GM12878 (cell line): ENCODE results near the gene SCCPDH.

Experiments used
- CREB1 ChIP-seq: IDR thresholded peaks from 2 replicates; pipeline ENCODE4 v1.6.1; 2012; ENCODE audit warnings: low read depth, mild to moderate bottlenecking, inconsistent platforms
- EZH2 ChIP-seq: IDR thresholded peaks from 2 replicates; pipeline ENCODE4 v1.6.1; 2012; ENCODE audit warnings: low read depth, mild to moderate bottlenecking, control low read depth, inconsistent platforms, low read length, borderline replicate concordance; ENCODE audit not compliant: control insufficient read depth
- MAX ChIP-seq: IDR thresholded peaks from 2 replicates; pipeline ENCODE4 v1.6.1; 2012; ENCODE audit warnings: low read depth, low read length, improper control_type of control experiment
- MEF2A ChIP-seq: IDR thresholded peaks from 2 replicates; pipeline ENCODE4 v1.6.1; 2011; ENCODE audit warnings: low read depth, mild to moderate bottlenecking, low read length, moderate library complexity; ENCODE audit not compliant: insufficient read depth
- NFYB ChIP-seq: IDR thresholded peaks from 2 replicates; pipeline ENCODE4 v1.6.1; 2011; ENCODE audit warnings: low read depth, mild to moderate bottlenecking, low read length, improper control_type of control experiment, moderate library complexity; ENCODE audit not compliant: insufficient read depth
- PBX3 ChIP-seq: IDR thresholded peaks from 2 replicates; pipeline ENCODE4 v1.6.1; 2011; ENCODE audit warnings: mild to moderate bottlenecking, low read depth, low read length, moderate library complexity; ENCODE audit not compliant: insufficient replicate concordance
- POLR2A ChIP-seq: IDR thresholded peaks from 2 replicates; pipeline ENCODE4 v1.6.1; 2011; ENCODE audit warnings: low read depth, mild to moderate bottlenecking, low read length
- POLR2AphosphoS5 ChIP-seq: IDR thresholded peaks from 2 replicates; pipeline ENCODE4 v1.6.1; 2011; ENCODE audit warnings: mild to moderate bottlenecking, low read length, inconsistent platforms
- ZZZ3 ChIP-seq: IDR thresholded peaks from 2 replicates; pipeline ENCODE4 v1.6.1; 2011; ENCODE audit warnings: low read depth; ENCODE audit not compliant: control insufficient read depth, insufficient read length

- TF ChIP-seq POLR2A: no peak
- TF ChIP-seq POLR2AphosphoS5: no peak
- TF ChIP-seq ZZZ3: no peak
- no peak for TF ChIP-seq CREB1
- no peak for TF ChIP-seq EZH2
- no peak for TF ChIP-seq PBX3
- no peak for TF ChIP-seq NFYB
- no peak for TF ChIP-seq MEF2A
- no peak for TF ChIP-seq MAX
These were observed 34.1 kb upstream of the SCCPDH start for GRCh38 chr1:246690100-246690499.
